Measurements from ENCODE around the gene STARD9.

DNA sequence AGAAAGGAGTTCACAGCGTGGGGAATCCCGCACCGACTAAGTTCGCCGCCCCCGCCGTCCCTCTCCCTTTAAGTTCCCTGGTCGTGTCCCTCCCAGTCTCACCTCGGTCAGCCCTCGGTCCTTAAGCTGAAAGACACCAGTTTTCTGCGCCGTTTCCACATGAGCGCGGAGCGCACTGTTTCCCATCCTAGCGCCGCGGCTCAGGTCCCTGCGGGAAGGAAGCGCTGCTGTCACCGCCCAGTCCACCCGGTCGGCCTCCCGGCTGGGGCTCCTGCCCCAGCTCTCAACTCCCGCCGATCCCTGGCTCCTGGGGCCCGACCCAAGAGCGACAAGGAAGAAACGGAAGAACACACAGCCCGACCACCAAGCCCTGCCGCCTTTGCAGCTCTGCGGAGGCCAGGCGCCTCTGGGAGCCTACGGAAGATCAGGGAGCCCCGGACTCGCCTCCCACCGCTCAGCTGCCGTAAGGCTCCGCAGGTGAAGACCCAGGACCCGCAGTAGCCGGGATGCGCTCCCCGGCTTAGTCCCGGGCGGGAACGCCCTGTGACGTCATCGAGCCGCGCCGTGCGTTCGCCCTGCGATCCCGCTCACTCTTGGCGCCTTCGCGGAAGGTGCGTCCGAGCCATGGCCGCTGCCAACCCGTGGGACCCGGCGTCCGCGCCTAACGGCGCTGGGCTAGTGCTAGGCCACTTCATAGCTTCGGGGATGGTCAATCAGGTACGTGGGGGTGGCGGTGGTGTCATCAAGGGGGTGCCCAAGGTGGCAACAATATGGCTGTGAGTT is 27.0 kb upstream of the STARD9 start, which contains the start of the genes HAUS2 and LRRC57:
- TF ChIP-seq ZNF891 (CRISPR knock-in tag; IDR thresholded peaks at IDR 0.05) (peak; percentile 65), SRF (IDR thresholded peaks at IDR 0.05; ENCODE audit: low read depth, low read length) (peak; percentile 20; the same call in 1 of the 2 replicates), ISL2 (CRISPR knock-in tag; IDR thresholded peaks at IDR 0.05) (peak; percentile 76), U2AF2 (IDR thresholded peaks at IDR 0.05; ENCODE audit: low read depth, low read length) (no peak), CHCHD3 (CRISPR knock-in tag; IDR thresholded peaks at IDR 0.05) (no peak; the same call in 1 of the 2 replicates), KDM5A (IDR thresholded peaks at IDR 0.05; ENCODE audit: borderline replicate concordance, low read length) (peak; percentile 97), ZSCAN29 (CRISPR knock-in tag; conservative IDR thresholded peaks at IDR 0.05) (no peak)
- TF ChIP-seq, protein P1, sequence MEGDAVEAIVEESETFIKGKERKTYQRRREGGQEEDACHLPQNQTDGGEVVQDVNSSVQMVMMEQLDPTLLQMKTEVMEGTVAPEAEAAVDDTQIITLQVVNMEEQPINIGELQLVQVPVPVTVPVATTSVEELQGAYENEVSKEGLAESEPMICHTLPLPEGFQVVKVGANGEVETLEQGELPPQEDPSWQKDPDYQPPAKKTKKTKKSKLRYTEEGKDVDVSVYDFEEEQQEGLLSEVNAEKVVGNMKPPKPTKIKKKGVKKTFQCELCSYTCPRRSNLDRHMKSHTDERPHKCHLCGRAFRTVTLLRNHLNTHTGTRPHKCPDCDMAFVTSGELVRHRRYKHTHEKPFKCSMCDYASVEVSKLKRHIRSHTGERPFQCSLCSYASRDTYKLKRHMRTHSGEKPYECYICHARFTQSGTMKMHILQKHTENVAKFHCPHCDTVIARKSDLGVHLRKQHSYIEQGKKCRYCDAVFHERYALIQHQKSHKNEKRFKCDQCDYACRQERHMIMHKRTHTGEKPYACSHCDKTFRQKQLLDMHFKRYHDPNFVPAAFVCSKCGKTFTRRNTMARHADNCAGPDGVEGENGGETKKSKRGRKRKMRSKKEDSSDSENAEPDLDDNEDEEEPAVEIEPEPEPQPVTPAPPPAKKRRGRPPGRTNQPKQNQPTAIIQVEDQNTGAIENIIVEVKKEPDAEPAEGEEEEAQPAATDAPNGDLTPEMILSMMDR (CRISPR knock-in tag; IDR thresholded peaks at IDR 0.05) = no peak
- TF ChIP-seq, protein P2, sequence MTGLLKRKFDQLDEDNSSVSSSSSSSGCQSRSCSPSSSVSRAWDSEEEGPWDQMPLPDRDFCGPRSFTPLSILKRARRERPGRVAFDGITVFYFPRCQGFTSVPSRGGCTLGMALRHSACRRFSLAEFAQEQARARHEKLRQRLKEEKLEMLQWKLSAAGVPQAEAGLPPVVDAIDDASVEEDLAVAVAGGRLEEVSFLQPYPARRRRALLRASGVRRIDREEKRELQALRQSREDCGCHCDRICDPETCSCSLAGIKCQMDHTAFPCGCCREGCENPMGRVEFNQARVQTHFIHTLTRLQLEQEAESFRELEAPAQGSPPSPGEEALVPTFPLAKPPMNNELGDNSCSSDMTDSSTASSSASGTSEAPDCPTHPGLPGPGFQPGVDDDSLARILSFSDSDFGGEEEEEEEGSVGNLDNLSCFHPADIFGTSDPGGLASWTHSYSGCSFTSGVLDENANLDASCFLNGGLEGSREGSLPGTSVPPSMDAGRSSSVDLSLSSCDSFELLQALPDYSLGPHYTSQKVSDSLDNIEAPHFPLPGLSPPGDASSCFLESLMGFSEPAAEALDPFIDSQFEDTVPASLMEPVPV (CRISPR knock-in tag; IDR thresholded peaks at IDR 0.05) = peak; percentile 80; the same call in 1 of the 2 replicates
